Vagina (tissue), 2 donors: ENCODE measurements around the gene FAM3A.

Source experiments
- POLR2A ChIP-seq, 2 donors: fragments of 450-650 bp; IDR thresholded peaks; one replicate each; pipeline ENCODE4 v1.6.1; 2017; ENCODE audit warnings: antibody characterized with exemption in 2 of 2, mild to moderate bottlenecking in 2 of 2, moderate library complexity in 2 of 2
- POLR2AphosphoS5 ChIP-seq, 2 donors: sonication (generic); formaldehyde crosslinking; IDR thresholded peaks; one replicate each; pipeline ENCODE4 v1.9.0; 2017; ENCODE audit warnings: antibody characterized with exemption in 2 of 2, mild to moderate bottlenecking in 2 of 2, low read depth in 1 of 2; ENCODE audit not compliant: insufficient read depth in 1 of 2
- TF ChIP-seq, protein P1 (sequence below), 3 experiments: fragments of 450-650 bp in 2 of 3; fragments of 200-600 bp in 1 of 3; sonication (generic) in 1 of 3; IDR thresholded peaks; one replicate each; pipeline ENCODE4 v1.5.1; 2017 to 2019; ENCODE audit warnings: antibody characterized with exemption in 3 of 3, mild to moderate bottlenecking in 2 of 3, moderate library complexity in 2 of 3

- TF ChIP-seq, protein P1, sequence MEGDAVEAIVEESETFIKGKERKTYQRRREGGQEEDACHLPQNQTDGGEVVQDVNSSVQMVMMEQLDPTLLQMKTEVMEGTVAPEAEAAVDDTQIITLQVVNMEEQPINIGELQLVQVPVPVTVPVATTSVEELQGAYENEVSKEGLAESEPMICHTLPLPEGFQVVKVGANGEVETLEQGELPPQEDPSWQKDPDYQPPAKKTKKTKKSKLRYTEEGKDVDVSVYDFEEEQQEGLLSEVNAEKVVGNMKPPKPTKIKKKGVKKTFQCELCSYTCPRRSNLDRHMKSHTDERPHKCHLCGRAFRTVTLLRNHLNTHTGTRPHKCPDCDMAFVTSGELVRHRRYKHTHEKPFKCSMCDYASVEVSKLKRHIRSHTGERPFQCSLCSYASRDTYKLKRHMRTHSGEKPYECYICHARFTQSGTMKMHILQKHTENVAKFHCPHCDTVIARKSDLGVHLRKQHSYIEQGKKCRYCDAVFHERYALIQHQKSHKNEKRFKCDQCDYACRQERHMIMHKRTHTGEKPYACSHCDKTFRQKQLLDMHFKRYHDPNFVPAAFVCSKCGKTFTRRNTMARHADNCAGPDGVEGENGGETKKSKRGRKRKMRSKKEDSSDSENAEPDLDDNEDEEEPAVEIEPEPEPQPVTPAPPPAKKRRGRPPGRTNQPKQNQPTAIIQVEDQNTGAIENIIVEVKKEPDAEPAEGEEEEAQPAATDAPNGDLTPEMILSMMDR (IDR thresholded peaks at IDR 0.05), result no peak
- TF ChIP-seq POLR2A (IDR thresholded peaks at IDR 0.05) (no peak), POLR2AphosphoS5 (IDR thresholded peaks at IDR 0.05; ENCODE audit: insufficient read depth in 1 of 2, low read depth in 1 of 2) (no peak)
Measured at GRCh38 chrX:154488336-154489075, 27.5 kb downstream of the FAM3A start.
